Suprapubic skin (tissue), 3 donors: ENCODE data around the gene CACNA1D.

Source experiments
- CTCF ChIP-seq, 2 donors: fragments of 200-600 bp in 1 of 2; fragments of 450-650 bp in 1 of 2; sonication (generic) in 1 of 2; IDR thresholded peaks; one replicate each; pipeline ENCODE4 v1.5.1; 2016 to 2019; ENCODE audit warnings: antibody characterized with exemption in 2 of 2, mild to moderate bottlenecking in 1 of 2, moderate library complexity in 1 of 2
- POLR2AphosphoS5 ChIP-seq, 3 donors: sonication (generic); formaldehyde crosslinking; IDR thresholded peaks; one replicate each; pipeline ENCODE4 v1.6.1; 2017; ENCODE audit warnings: antibody characterized with exemption in 3 of 3

GRCh38 chr3:53597136-53597915 is 102.9 kb downstream of the CACNA1D start:
- no peak for TF ChIP-seq POLR2AphosphoS5 (IDR thresholded peaks at IDR 0.05)
- no peak for TF ChIP-seq CTCF (IDR thresholded peaks at IDR 0.05)
